IgD-negative memory B cell (primary cell): Measurements from ENCODE around the gene UGT1A10. TPM values are rescaled to one million over a fixed set of nuclear protein-coding genes. Genes with fewer than 3 reads are reported as not detected.

Experiments
- H3K27ac Mint-ChIP-seq, 3 donors: one replicate each; pipeline ENCODE4 v1.8.0; 2020 to 2022; ENCODE audit warnings: mild to moderate bottlenecking in 3 of 3, mixed read lengths in 3 of 3, moderate library complexity in 1 of 3
- H3K27me3 Mint-ChIP-seq: one replicate; pipeline ENCODE4 v1.8.0; 2021; ENCODE audit warnings: mixed read lengths
- H3K36me3 Mint-ChIP-seq: one replicate; pipeline ENCODE4 v1.8.0; 2020; ENCODE audit warnings: mild to moderate bottlenecking, mixed read lengths
- H3K4me1 Mint-ChIP-seq, 3 donors: one replicate each; pipeline ENCODE4 v1.8.0; 2020 to 2022; ENCODE audit warnings: mixed read lengths in 3 of 3, mild to moderate bottlenecking in 1 of 3
- H3K4me3 Mint-ChIP-seq, 4 donors: one replicate each; pipeline ENCODE4 v1.8.0; 2020 to 2022; ENCODE audit warnings: mild to moderate bottlenecking in 4 of 4, mixed read lengths in 4 of 4, moderate library complexity in 3 of 4
- H3K9me3 Mint-ChIP-seq, 3 donors: one replicate each; pipeline ENCODE4 v1.8.0; 2020 to 2021; ENCODE audit warnings: mixed read lengths in 3 of 3, mild to moderate bottlenecking in 1 of 3
- polyA plus RNA-seq: library from polyadenylated mRNA; unstranded; fragments of 300-500 nt; fragmentation: Illumina TruSeq; gene quantifications from one replicate; pipeline ENCODE4 v1.2.3, GENCODE V29; 2021

UGT1A10 gene
- polyA plus RNA-seq, 1 donor from 2014 or later = not detected

DNA sequence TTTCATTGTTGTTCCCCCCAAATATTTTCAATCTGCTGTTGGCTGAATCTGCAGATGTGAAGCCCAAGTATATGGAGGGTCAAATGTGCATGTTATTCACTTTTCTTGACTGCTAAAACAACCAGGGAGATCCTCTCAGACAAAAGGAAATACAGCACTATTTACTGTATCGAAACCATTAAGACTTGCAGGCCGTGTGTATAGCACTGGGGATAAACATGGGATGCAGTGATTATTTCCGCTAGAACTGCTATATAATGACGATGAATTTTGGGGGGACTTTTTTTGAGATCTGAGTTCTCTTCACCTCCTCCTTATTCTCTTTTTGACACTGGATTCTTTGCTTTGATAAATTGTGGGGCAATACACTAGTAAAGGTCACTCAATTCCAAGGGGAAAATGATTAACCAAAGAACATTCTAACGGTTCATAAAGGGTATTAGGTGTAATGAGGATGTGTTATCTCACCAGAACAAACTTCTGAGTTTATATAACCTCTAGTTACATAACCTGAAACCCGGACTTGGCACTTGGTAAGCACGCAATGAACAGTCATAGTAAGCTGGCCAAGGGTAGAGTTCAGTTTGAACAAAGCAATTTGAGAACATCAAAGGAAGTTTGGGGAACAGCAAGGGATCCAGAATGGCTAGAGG, 120.3 kb downstream of the UGT1A10 start:
- Mint-ChIP-seq H3K9me3 (peaks cover 2 to 5% (median 2%) of the 10 kb centered on the region in 3 donors), H3K4me1 (no peaks in the 10 kb centered on the region), H3K27me3 (peaks cover 1% of the 10 kb centered on the region), H3K27ac (no peak overlapping the region), H3K36me3 (peaks cover 2% of the 10 kb centered on the region), H3K4me3 (no peak overlapping the region)

GRCh38 chr2:233758141-233758540, 121.9 kb downstream of the UGT1A10 start:
- Mint-ChIP-seq H3K4me3 (no peak overlapping the region), H3K27me3 (no peaks in the 10 kb centered on the region), H3K4me1 (no peaks in the 10 kb centered on the region), H3K9me3 (peaks cover 0 to 2% (median 0%) of the 10 kb centered on the region in 3 donors), H3K27ac (no peak overlapping the region), H3K36me3 (peaks cover 2% of the 10 kb centered on the region)

- H3K9me3 Mint-ChIP-seq = peaks cover 0 to 2% (median 0%) of the 10 kb centered on the region in 3 donors
- H3K27ac Mint-ChIP-seq = no peak overlapping the region
- H3K36me3 Mint-ChIP-seq = peaks cover 2% of the 10 kb centered on the region
- H3K4me3 Mint-ChIP-seq = no peak overlapping the region
- H3K27me3 Mint-ChIP-seq = peaks cover 2% of the 10 kb centered on the region
- H3K4me1 Mint-ChIP-seq = no peaks in the 10 kb centered on the region
Measured at GRCh38 chr2:233758849-233759248, 122.6 kb downstream of the UGT1A10 start.

DNA sequence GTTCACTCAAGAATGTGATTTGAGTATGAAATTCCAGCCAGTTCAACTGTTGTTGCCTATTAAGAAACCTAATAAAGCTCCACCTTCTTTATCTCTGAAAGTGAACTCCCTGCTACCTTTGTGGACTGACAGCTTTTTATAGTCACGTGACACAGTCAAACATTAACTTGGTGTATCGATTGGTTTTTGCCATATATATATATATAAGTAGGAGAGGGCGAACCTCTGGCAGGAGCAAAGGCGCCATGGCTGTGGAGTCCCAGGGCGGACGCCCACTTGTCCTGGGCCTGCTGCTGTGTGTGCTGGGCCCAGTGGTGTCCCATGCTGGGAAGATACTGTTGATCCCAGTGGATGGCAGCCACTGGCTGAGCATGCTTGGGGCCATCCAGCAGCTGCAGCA, 123.8 kb downstream of the UGT1A10 start, which contains the start of gene UGT1A1:
TSS of gene UGT1A1 (plus strand) at position 228 of the 400 bp plus-strand sequence. CDS start at position 246, 18 bp downstream.
- Mint-ChIP-seq H3K4me1 (no peaks in the 10 kb centered on the region), H3K27me3 (peaks cover 8% of the 10 kb centered on the region), H3K9me3 (peaks cover 0 to under 1% (median 0%) of the 10 kb centered on the region in 3 donors), H3K36me3 (peaks cover 2% of the 10 kb centered on the region), H3K4me3 (no peak within 1 kb of the TSS), H3K27ac (no peak within 1 kb of the TSS)

DNA sequence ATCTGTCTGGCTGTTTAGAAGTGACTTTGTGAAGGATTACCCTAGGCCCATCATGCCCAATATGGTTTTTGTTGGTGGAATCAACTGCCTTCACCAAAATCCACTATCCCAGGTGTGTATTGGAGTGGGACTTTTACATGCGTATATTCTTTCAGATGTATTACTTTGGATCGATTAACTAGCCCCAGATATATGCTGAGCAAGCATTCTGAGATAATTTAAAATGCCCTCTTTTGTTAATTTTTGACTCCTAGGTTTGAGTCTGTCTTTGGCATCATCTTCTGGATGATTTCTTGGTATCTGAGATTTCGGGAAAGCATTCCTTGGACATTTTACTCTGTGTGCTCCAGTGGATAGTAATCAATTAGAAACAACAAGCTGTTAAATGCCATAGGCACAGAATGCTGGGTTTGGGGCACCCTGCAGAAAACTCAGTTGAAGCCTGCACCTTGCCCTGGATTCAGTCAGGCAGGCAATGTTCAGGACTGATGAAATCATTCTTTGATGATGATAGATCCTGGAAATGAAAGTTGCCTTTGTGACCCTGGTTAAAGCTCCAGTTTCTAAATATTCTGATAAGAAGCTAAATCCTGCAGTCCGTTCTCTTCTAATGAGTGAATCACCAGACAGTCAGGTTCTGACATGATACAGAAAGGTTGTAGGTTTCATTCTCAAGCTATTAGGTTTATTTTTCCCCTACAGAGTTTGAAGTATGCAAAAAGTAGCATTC, 125.0 kb downstream of the UGT1A10 start:
- H3K4me1 Mint-ChIP-seq = no peaks in the 10 kb centered on the region
- H3K27me3 Mint-ChIP-seq = peaks cover 8% of the 10 kb centered on the region
- H3K9me3 Mint-ChIP-seq = no peaks in the 10 kb centered on the region
- H3K36me3 Mint-ChIP-seq = peaks cover 2% of the 10 kb centered on the region
- H3K27ac Mint-ChIP-seq = no peak overlapping the region
- no peak overlapping the region for H3K4me3 Mint-ChIP-seq

DNA sequence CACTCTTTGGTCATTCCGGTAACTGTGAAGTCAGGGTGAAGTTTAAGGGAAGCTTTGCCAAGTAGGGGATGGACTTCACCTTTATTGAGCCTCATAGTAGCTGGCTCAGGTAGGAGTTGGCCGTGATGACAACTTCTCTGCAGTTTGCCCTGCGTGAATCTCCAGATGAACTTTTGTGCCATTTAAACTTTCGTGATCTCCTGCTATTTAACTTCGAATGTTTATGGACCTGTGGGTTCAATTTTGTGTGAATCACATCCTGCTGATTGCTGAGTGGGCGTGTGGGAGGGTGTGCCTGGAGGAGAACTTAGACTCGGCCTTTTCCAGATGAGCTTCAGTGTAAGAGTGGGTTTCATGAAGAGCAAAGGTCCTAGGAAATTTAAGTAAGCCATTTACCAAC, 128.0 kb downstream of the UGT1A10 start:
- H3K4me1 Mint-ChIP-seq = no peaks in the 10 kb centered on the region
- H3K27ac Mint-ChIP-seq = no peak overlapping the region
- peaks cover 0 to 2% (median 0%) of the 10 kb centered on the region in 3 donors for H3K9me3 Mint-ChIP-seq
- peaks cover 13% of the 10 kb centered on the region for H3K27me3 Mint-ChIP-seq
- H3K36me3 Mint-ChIP-seq = no peaks in the 10 kb centered on the region
- H3K4me3 Mint-ChIP-seq = no peak overlapping the region

- Mint-ChIP-seq H3K27me3 (peaks cover 13% of the 10 kb centered on the region), H3K27ac (no peak overlapping the region), H3K36me3 (no peaks in the 10 kb centered on the region), H3K9me3 (peaks cover 0 to 2% (median 0%) of the 10 kb centered on the region in 3 donors), H3K4me1 (no peaks in the 10 kb centered on the region), H3K4me3 (no peak overlapping the region)
Measured at GRCh38 chr2:233764761-233765160, 128.5 kb downstream of the UGT1A10 start.

GRCh38 chr2:233766416-233766815, 130.2 kb downstream of the UGT1A10 start:
- peaks cover 13% of the 10 kb centered on the region for H3K27me3 Mint-ChIP-seq

GRCh38 chr2:233768076-233768475, 131.8 kb downstream of the UGT1A10 start:
- Mint-ChIP-seq H3K4me3 (no peak overlapping the region), H3K9me3 (peaks cover 0 to 2% (median 2%) of the 10 kb centered on the region in 3 donors)

More at GRCh38 chr2:233766416-233766815, 130.2 kb downstream of the UGT1A10 start:
- Mint-ChIP-seq H3K27ac (no peak overlapping the region), H3K4me1 (no peaks in the 10 kb centered on the region), H3K4me3 (no peak overlapping the region), H3K9me3 (peaks cover 0 to 2% (median 0%) of the 10 kb centered on the region in 3 donors), H3K36me3 (no peaks in the 10 kb centered on the region)

GRCh38 chr2:233769260-233769659, 133.0 kb downstream of the UGT1A10 start:
- H3K9me3 Mint-ChIP-seq = peaks cover 0 to 2% (median 2%) of the 10 kb centered on the region in 3 donors
- H3K36me3 Mint-ChIP-seq = no peaks in the 10 kb centered on the region
- no peaks in the 10 kb centered on the region for H3K4me1 Mint-ChIP-seq
- H3K27ac Mint-ChIP-seq = peak overlapping the region in 1 of 3 donors; percentile 72
- peaks cover 8% of the 10 kb centered on the region for H3K27me3 Mint-ChIP-seq
- H3K4me3 Mint-ChIP-seq = no peak overlapping the region

More at GRCh38 chr2:233768076-233768475, 131.8 kb downstream of the UGT1A10 start:
- Mint-ChIP-seq H3K4me1 (no peaks in the 10 kb centered on the region), H3K36me3 (no peaks in the 10 kb centered on the region), H3K27ac (no peak overlapping the region), H3K27me3 (peaks cover 13% of the 10 kb centered on the region)

DNA sequence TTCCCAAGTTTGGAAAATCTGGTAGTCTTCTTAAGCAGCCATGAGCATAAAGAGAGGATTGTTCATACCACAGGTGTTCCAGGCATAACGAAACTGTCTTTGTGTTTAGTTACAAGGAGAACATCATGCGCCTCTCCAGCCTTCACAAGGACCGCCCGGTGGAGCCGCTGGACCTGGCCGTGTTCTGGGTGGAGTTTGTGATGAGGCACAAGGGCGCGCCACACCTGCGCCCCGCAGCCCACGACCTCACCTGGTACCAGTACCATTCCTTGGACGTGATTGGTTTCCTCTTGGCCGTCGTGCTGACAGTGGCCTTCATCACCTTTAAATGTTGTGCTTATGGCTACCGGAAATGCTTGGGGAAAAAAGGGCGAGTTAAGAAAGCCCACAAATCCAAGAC, 135.9 kb downstream of the UGT1A10 start:
- H3K27me3 Mint-ChIP-seq = peaks cover 4% of the 10 kb centered on the region
- no peak overlapping the region for H3K4me3 Mint-ChIP-seq
- no peaks in the 10 kb centered on the region for H3K4me1 Mint-ChIP-seq
- H3K36me3 Mint-ChIP-seq = peaks cover 2% of the 10 kb centered on the region
- peaks cover 2 to 9% (median 8%) of the 10 kb centered on the region in 3 donors for H3K9me3 Mint-ChIP-seq
- H3K27ac Mint-ChIP-seq = no peak overlapping the region

GRCh38 chr2:233772583-233772982, 136.3 kb downstream of the UGT1A10 start:
- Mint-ChIP-seq H3K9me3 (peaks cover 2 to 12% (median 8%) of the 10 kb centered on the region in 3 donors), H3K27ac (no peak overlapping the region), H3K27me3 (peaks cover 7% of the 10 kb centered on the region), H3K36me3 (peaks cover 2% of the 10 kb centered on the region), H3K4me1 (no peaks in the 10 kb centered on the region), H3K4me3 (no peak overlapping the region)

DNA sequence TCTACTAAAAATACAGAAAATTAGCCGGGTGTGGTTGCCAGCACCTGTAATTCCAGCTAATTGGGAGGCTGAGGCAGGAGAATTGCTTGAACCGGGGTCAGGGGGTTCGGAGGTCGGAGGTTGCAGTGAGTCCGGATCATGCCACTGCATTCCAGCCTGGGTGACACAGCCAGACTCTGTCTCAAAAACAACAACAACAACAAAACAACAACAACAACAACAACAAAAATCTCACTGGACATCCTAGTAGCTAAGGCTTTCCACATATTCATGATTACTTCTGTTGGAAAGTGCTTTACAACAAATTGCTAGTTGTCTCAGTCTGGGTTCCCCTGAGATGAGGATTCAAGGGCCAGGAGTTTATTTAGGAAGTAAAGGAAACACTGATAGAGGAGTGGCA, 137.6 kb downstream of the UGT1A10 start:
- Mint-ChIP-seq H3K9me3 (peaks cover 2 to 12% (median 8%) of the 10 kb centered on the region in 3 donors), H3K4me1 (no peaks in the 10 kb centered on the region), H3K27me3 (peaks cover 10% of the 10 kb centered on the region), H3K27ac (no peak overlapping the region), H3K4me3 (no peak overlapping the region), H3K36me3 (peaks cover 2% of the 10 kb centered on the region)

- Mint-ChIP-seq H3K36me3 (peaks cover 2% of the 10 kb centered on the region), H3K27me3 (peaks cover 18% of the 10 kb centered on the region), H3K4me1 (no peaks in the 10 kb centered on the region), H3K4me3 (peak overlapping the region in 1 of 4 donors; percentile 17), H3K9me3 (peaks cover 2 to 12% (median 10%) of the 10 kb centered on the region in 3 donors), H3K27ac (no peak overlapping the region)
Measured at GRCh38 chr2:233775414-233775813, 139.2 kb downstream of the UGT1A10 start.

GRCh38 chr2:233778030-233778429, 141.8 kb downstream of the UGT1A10 start, which contains the start of gene MROH2A:
Gene MROH2A, plus strand, starts transcription at chr2:233778330. Its CDS starts 1,029 bp downstream, at chr2:233779359.
- Mint-ChIP-seq H3K4me1 (no peaks in the 10 kb centered on the region), H3K36me3 (peaks cover 4% of the 10 kb centered on the region), H3K27me3 (peaks cover 20% of the 10 kb centered on the region), H3K27ac (peak within 1 kb of the TSS in 1 of 3 donors; percentile 14), H3K9me3 (peaks cover 7 to 12% (median 8%) of the 10 kb centered on the region in 3 donors), H3K4me3 (no peak within 1 kb of the TSS)
